ENCODE measurements around the gene SERTAD3. TPM values are rescaled to one million over a fixed set of nuclear protein-coding genes. Genes with fewer than 3 reads are reported as not detected.

The SERTAD3 gene
- polyA plus RNA-seq, 1 of the 3 experiments (the other 2 are of a cell fraction), result 11.3 TPM

DNA sequence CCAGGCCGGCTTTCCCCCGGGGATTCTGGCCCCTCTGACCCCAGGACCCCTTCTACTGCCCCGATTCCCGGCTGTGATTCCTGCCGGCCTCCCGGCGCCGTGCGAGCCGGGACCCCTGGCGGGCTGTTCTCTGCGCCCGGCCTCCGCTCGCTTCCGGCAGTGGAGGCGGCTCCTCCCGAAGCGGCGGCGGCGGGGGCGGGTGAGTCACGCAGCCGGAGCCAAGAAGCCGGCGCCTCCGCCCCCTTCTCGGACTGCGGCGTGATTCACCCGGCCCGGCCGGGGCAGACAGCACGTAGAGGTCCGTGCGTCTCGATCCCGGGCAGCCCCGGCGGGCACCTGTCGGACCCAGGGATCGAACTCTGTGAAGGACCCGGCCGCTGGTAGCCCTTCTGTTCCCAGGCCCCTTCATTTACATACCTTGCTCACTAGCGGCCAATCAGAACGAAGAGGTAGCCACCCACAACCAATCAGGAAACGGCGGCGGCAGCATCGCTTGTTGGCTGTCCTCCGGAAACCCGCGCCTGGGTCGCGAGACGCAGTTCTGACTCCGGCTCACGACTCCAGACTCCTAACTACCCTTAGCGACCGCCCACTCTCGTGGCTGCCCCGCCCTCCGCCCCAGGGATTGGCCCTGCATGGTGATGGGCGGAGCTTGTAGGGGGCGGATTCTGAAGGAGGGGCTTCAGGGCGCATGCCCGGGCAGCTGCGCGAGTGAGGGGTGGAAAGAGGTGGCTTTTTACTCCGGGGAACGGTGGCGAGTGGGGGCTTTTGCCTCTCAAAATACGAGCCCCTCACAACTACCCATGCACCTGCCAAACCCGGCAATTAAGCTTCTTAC is 18.5 kb downstream of the SERTAD3 start, which contains the start of gene SERTAD1:
TSS of gene SERTAD1 (minus strand) at position 543 of the 838 bp plus-strand sequence. CDS start 2,446 bp downstream, outside the sequence.
- POLR2A ChIA-PET, result interaction anchor here (0.9 to 1.6 kb wide), 6 partner anchors 16 to 71 kb away, joined by 3 to 8 read pairs (median 4); partner anchors contain the start of gene BLVRB
- under 1% methylated on average over 53 of the region's 75 CpGs for WGBS (ENCODE audit: low lambda C conversion rate)
- TF ChIP-seq YY1 (IDR thresholded peaks at IDR 0.05; ENCODE audit: low read depth), result no peak; the same call in 1 of the 2 replicates
- TF ChIP-seq, protein P1, sequence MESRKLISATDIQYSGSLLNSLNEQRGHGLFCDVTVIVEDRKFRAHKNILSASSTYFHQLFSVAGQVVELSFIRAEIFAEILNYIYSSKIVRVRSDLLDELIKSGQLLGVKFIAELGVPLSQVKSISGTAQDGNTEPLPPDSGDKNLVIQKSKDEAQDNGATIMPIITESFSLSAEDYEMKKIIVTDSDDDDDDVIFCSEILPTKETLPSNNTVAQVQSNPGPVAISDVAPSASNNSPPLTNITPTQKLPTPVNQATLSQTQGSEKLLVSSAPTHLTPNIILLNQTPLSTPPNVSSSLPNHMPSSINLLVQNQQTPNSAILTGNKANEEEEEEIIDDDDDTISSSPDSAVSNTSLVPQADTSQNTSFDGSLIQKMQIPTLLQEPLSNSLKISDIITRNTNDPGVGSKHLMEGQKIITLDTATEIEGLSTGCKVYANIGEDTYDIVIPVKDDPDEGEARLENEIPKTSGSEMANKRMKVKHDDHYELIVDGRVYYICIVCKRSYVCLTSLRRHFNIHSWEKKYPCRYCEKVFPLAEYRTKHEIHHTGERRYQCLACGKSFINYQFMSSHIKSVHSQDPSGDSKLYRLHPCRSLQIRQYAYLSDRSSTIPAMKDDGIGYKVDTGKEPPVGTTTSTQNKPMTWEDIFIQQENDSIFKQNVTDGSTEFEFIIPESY (IDR thresholded peaks at IDR 0.05; ENCODE audit: borderline replicate concordance, low read depth), result no peak
- TF ChIP-seq MEF2A (IDR thresholded peaks at IDR 0.05; ENCODE audit: borderline replicate concordance, low read depth), result no peak
- 0 out of 2 replicates have a peak, but pooled peaks have one; percentile 12 for TF ChIP-seq JUND (IDR thresholded peaks at IDR 0.05)
- TF ChIP-seq EZH2phosphoT487 (IDR thresholded peaks at IDR 0.05; ENCODE audit: borderline replicate concordance, low read depth), result no peak
- TF ChIP-seq RAD21 (IDR thresholded peaks at IDR 0.05; ENCODE audit: low read length), result no peak
- TF ChIP-seq NRF1 (IDR thresholded peaks at IDR 0.05; ENCODE audit: low read depth, low read length), result peak; percentile 92
- TF ChIP-seq TAF1 (IDR thresholded peaks at IDR 0.05; ENCODE audit: borderline replicate concordance, low read depth, low read length), result peak; percentile 84
- no peak for TF ChIP-seq RXRA (IDR thresholded peaks at IDR 0.05; ENCODE audit: borderline replicate concordance, low read depth)
- no peak for TF ChIP-seq SMC3 (IDR thresholded peaks at IDR 0.05; ENCODE audit: low read depth, low read length)
- TF ChIP-seq ELF1 (IDR thresholded peaks at IDR 0.05), result 0 out of 2 replicates have a peak, but pooled peaks have one; percentile 14
- no peak; the same call in 1 of the 2 replicates for TF ChIP-seq RCOR1 (IDR thresholded peaks at IDR 0.05; ENCODE audit: low read length)
- no peak for TF ChIP-seq FOXM1 (IDR thresholded peaks at IDR 0.05; ENCODE audit: low read depth)
- TF ChIP-seq, protein P2, sequence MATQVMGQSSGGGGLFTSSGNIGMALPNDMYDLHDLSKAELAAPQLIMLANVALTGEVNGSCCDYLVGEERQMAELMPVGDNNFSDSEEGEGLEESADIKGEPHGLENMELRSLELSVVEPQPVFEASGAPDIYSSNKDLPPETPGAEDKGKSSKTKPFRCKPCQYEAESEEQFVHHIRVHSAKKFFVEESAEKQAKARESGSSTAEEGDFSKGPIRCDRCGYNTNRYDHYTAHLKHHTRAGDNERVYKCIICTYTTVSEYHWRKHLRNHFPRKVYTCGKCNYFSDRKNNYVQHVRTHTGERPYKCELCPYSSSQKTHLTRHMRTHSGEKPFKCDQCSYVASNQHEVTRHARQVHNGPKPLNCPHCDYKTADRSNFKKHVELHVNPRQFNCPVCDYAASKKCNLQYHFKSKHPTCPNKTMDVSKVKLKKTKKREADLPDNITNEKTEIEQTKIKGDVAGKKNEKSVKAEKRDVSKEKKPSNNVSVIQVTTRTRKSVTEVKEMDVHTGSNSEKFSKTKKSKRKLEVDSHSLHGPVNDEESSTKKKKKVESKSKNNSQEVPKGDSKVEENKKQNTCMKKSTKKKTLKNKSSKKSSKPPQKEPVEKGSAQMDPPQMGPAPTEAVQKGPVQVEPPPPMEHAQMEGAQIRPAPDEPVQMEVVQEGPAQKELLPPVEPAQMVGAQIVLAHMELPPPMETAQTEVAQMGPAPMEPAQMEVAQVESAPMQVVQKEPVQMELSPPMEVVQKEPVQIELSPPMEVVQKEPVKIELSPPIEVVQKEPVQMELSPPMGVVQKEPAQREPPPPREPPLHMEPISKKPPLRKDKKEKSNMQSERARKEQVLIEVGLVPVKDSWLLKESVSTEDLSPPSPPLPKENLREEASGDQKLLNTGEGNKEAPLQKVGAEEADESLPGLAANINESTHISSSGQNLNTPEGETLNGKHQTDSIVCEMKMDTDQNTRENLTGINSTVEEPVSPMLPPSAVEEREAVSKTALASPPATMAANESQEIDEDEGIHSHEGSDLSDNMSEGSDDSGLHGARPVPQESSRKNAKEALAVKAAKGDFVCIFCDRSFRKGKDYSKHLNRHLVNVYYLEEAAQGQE (IDR thresholded peaks at IDR 0.05; ENCODE audit: low read depth, low read length), result no peak; the same call in 1 of the 2 replicates
- TF ChIP-seq, protein P3, sequence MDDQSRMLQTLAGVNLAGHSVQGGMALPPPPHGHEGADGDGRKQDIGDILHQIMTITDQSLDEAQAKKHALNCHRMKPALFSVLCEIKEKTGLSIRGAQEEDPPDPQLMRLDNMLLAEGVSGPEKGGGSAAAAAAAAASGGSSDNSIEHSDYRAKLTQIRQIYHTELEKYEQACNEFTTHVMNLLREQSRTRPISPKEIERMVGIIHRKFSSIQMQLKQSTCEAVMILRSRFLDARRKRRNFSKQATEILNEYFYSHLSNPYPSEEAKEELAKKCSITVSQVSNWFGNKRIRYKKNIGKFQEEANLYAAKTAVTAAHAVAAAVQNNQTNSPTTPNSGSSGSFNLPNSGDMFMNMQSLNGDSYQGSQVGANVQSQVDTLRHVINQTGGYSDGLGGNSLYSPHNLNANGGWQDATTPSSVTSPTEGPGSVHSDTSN (IDR thresholded peaks at IDR 0.05), result no peak
- TF ChIP-seq, protein P4, sequence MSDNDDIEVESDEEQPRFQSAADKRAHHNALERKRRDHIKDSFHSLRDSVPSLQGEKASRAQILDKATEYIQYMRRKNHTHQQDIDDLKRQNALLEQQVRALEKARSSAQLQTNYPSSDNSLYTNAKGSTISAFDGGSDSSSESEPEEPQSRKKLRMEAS (IDR thresholded peaks at IDR 0.05; ENCODE audit: low read depth), result peak; percentile 21; the same call in 1 of the 2 replicates
- TF ChIP-seq POLR2AphosphoS5 (IDR thresholded peaks at IDR 0.05; ENCODE audit: low read depth, low read length), result peak; percentile 98
- peak; percentile 77 for TF ChIP-seq CHD2 (IDR thresholded peaks at IDR 0.05; ENCODE audit: low read length, partially characterized antibody)
- TF ChIP-seq TCF12 (IDR thresholded peaks at IDR 0.05), result peak; percentile 1; the same call in 1 of the 2 replicates
- TF ChIP-seq, protein P5, sequence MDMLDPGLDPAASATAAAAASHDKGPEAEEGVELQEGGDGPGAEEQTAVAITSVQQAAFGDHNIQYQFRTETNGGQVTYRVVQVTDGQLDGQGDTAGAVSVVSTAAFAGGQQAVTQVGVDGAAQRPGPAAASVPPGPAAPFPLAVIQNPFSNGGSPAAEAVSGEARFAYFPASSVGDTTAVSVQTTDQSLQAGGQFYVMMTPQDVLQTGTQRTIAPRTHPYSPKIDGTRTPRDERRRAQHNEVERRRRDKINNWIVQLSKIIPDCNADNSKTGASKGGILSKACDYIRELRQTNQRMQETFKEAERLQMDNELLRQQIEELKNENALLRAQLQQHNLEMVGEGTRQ (IDR thresholded peaks at IDR 0.05; ENCODE audit: borderline replicate concordance, low read depth, low read length), result no peak
- TF ChIP-seq, protein P6, sequence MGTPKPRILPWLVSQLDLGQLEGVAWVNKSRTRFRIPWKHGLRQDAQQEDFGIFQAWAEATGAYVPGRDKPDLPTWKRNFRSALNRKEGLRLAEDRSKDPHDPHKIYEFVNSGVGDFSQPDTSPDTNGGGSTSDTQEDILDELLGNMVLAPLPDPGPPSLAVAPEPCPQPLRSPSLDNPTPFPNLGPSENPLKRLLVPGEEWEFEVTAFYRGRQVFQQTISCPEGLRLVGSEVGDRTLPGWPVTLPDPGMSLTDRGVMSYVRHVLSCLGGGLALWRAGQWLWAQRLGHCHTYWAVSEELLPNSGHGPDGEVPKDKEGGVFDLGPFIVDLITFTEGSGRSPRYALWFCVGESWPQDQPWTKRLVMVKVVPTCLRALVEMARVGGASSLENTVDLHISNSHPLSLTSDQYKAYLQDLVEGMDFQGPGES (IDR thresholded peaks at IDR 0.05; ENCODE audit: low read depth, low read length), result no peak; the same call in 1 of the 2 replicates
- peak; percentile 29; the same call in 1 of the 2 replicates for TF ChIP-seq NFIC (IDR thresholded peaks at IDR 0.05; ENCODE audit: borderline replicate concordance)
- TF ChIP-seq SIN3A (IDR thresholded peaks at IDR 0.05; ENCODE audit: borderline replicate concordance, low read depth, low read length), result 0 out of 2 replicates have a peak, but pooled peaks have one; percentile 13

More for the DNA sequence above, 18.5 kb downstream of the SERTAD3 start, which contains the start of gene SERTAD1:
- peaks cover 7 to 15% of the 10 kb centered on the region in 2 experiments for H3K36me3 ChIP-seq (replicated peaks in 1 of 2; ENCODE audit: control insufficient read depth in 1 of 2, insufficient read depth in 2 of 2, low read length in 1 of 2)
- peak within 1 kb of the TSS; percentile 90 for H3K4me2 ChIP-seq
- peaks cover 33% of the 10 kb centered on the region for H3F3A ChIP-seq (replicated peaks; ENCODE audit: insufficient read depth)
- peak within 1 kb of the TSS; percentile 86 to 97 for H3K27ac ChIP-seq (ENCODE audit: low read depth in 2 of 2, low read length in 1 of 2)
- H3K4me1 ChIP-seq (ENCODE audit: control insufficient read depth in 1 of 2, insufficient read depth in 2 of 2, low read depth in 1 of 2, low read length in 1 of 2), result peaks cover 6 to 17% of the 10 kb centered on the region in 2 experiments; a peak in 3 of 4 replicates
- no peaks in the 10 kb centered on the region for H3K9me2 ChIP-seq
- H3K9me3 ChIP-seq, result no peaks in the 10 kb centered on the region
- H3K79me2 ChIP-seq (ENCODE audit: insufficient read depth), result peaks cover 36% of the 10 kb centered on the region
- CTCF ChIA-PET, result interaction anchor here (0.6 to 1.6 kb wide), 13 partner anchors 10 to 208 kb away, joined by 3 to 8 read pairs (median 4); no protein-coding TSS in a partner anchor
- H3K9ac ChIP-seq, result peak within 1 kb of the TSS; percentile 98
- peak within 1 kb of the TSS; percentile 83 for H2AFZ ChIP-seq (ENCODE audit: low read depth)
- peak; percentile 97 for DNase-seq
- no peaks in the 10 kb centered on the region for H4K20me1 ChIP-seq (ENCODE audit: insufficient read depth)
- peak within 1 kb of the TSS; percentile 67 to 86 for H3K4me3 ChIP-seq (ENCODE audit: low read depth in 2 of 2, low read length in 1 of 2)
- no peaks in the 10 kb centered on the region for H3K27me3 ChIP-seq (ENCODE audit: insufficient read depth)

All from SK-N-SH (cell line).